OCI-LY3 (cell line): Measurements from ENCODE around the gene SCGB2A2.

ENCODE experiments used
- H2AFZ ChIP-seq: fragments of 200-600, 300-600 bp; shearing (Covaris generic); 2 replicates; pipeline ENCODE4 v1.6.0; 2014; ENCODE audit warnings: antibody characterized with exemption, low read depth, low read length
- H3K27ac ChIP-seq: fragments of 200-600, 300-600 bp; sonication (generic); 2 replicates; pipeline ENCODE4 v1.5.1; 2014; ENCODE audit warnings: mild to moderate bottlenecking, low read length, moderate library complexity, mixed read lengths
- H3K27me3 ChIP-seq: fragments of 200-600, 300-600 bp; sonication (generic); 2 replicates; pipeline ENCODE4 v1.6.1; 2014; ENCODE audit warnings: low read depth, low read length, mixed read lengths
- H3K36me3 ChIP-seq: fragments of 200-600, 300-600 bp; sonication (generic); replicated peaks from 2 replicates; pipeline ENCODE3; 2014; ENCODE audit warnings: low read depth, low read length, mixed read lengths
- H3K4me1 ChIP-seq: fragments of 300-600, 200-600 bp; sonication (generic); 2 replicates; pipeline ENCODE4 v1.6.1; 2014; ENCODE audit warnings: low read length, mixed read lengths
- H3K4me2 ChIP-seq: fragments of 200-600, 300-600 bp; sonication (generic); 2 replicates; pipeline ENCODE4 v1.6.1; 2014; ENCODE audit warnings: low read length, mixed read lengths
- H3K4me3 ChIP-seq: fragments of 300-600, 200-600 bp; sonication (generic); 2 replicates; pipeline ENCODE4 v1.5.1; 2014; ENCODE audit warnings: antibody characterized with exemption, mild to moderate bottlenecking, low read length, moderate library complexity
- H3K79me2 ChIP-seq: fragments of 300-600, 200-600 bp; shearing (Covaris generic); 2 replicates; pipeline ENCODE4 v1.6.1; 2014; ENCODE audit warnings: mild to moderate bottlenecking, low read length, mixed read lengths
- H3K9ac ChIP-seq: fragments of 300-600, 200-600 bp; shearing (Covaris generic); 2 replicates; pipeline ENCODE4 v1.6.0; 2014; ENCODE audit warnings: mild to moderate bottlenecking, low read length, moderate library complexity
- H3K9me3 ChIP-seq: fragments of 200-600, 300-600 bp; shearing (Covaris generic); 2 replicates; pipeline ENCODE4 v1.6.1; 2014; ENCODE audit warnings: low read length, mixed read lengths; ENCODE audit not compliant: insufficient read depth
- H4K20me1 ChIP-seq: fragments of 200-600, 300-600 bp; sonication (generic); 2 replicates; pipeline ENCODE4 v1.6.1; 2016; ENCODE audit warnings: low read length, mixed read lengths; ENCODE audit not compliant: insufficient read depth
- CTCF ChIP-seq: fragments of 200-600, 300-600 bp; sonication (generic); IDR thresholded peaks from 2 replicates; pipeline ENCODE4 v1.5.1; 2014; ENCODE audit warnings: antibody characterized with exemption, low read length, low read depth
- EZH2phosphoT487 ChIP-seq: fragments of 200-600 bp; shearing (Covaris generic); IDR thresholded peaks from 2 replicates; pipeline ENCODE4 v1.6.1; 2018; ENCODE audit warnings: antibody characterized with exemption, mixed run types, low read depth

Gene SCGB2A2

GRCh38 chr11:62307950-62308349 lies 38.0 kb downstream of the SCGB2A2 start:
- TF ChIP-seq CTCF: no peak
- TF ChIP-seq EZH2phosphoT487: no peak
- H4K20me1 ChIP-seq: no peaks in the 10 kb centered on the region
- H3K9me3 ChIP-seq: no peaks in the 10 kb centered on the region
- peaks cover 41% of the 10 kb centered on the region for H3K27me3 ChIP-seq
- H3K36me3 ChIP-seq: no peaks in the 10 kb centered on the region
- H3K4me3 ChIP-seq: no peak overlapping the region
- H3K9ac ChIP-seq: no peak overlapping the region
- no peak overlapping the region for H2AFZ ChIP-seq
- no peaks in the 10 kb centered on the region for H3K79me2 ChIP-seq
- H3K4me1 ChIP-seq: peaks cover 9% of the 10 kb centered on the region; the same call in 1 of the 2 replicates
- H3K27ac ChIP-seq: no peak overlapping the region
- no peak overlapping the region for H3K4me2 ChIP-seq

GRCh38 chr11:62309991-62310390 lies 40.0 kb downstream of the SCGB2A2 start:
- no peak overlapping the region for H3K9ac ChIP-seq
- H3K27me3 ChIP-seq: peaks cover 48% of the 10 kb centered on the region
- H3K9me3 ChIP-seq: no peaks in the 10 kb centered on the region
- H3K27ac ChIP-seq: no peak overlapping the region
- no peak overlapping the region for H3K4me2 ChIP-seq
- H3K4me1 ChIP-seq: peaks cover 9% of the 10 kb centered on the region; the same call in 1 of the 2 replicates
- no peaks in the 10 kb centered on the region for H3K79me2 ChIP-seq
- H3K36me3 ChIP-seq: no peaks in the 10 kb centered on the region
- H4K20me1 ChIP-seq: no peaks in the 10 kb centered on the region
- no peak overlapping the region for H3K4me3 ChIP-seq
- no peak overlapping the region for H2AFZ ChIP-seq
- no peak for TF ChIP-seq CTCF
- TF ChIP-seq EZH2phosphoT487: no peak

GRCh38 chr11:62315431-62315830 lies 45.5 kb downstream of the SCGB2A2 start:
- no peak overlapping the region for H3K4me3 ChIP-seq
- no peaks in the 10 kb centered on the region for H3K36me3 ChIP-seq
- no peak for TF ChIP-seq CTCF
- TF ChIP-seq EZH2phosphoT487: no peak
- no peak overlapping the region for H2AFZ ChIP-seq
- H3K4me1 ChIP-seq: peaks cover 8% of the 10 kb centered on the region; the same call in 1 of the 2 replicates
- no peaks in the 10 kb centered on the region for H3K79me2 ChIP-seq
- H3K27me3 ChIP-seq: peaks cover 44% of the 10 kb centered on the region
- no peak overlapping the region for H3K27ac ChIP-seq
- no peak overlapping the region for H3K4me2 ChIP-seq
- H3K9ac ChIP-seq: no peak overlapping the region
- H3K9me3 ChIP-seq: no peaks in the 10 kb centered on the region
- H4K20me1 ChIP-seq: no peaks in the 10 kb centered on the region

- H3K4me3 ChIP-seq: no peak overlapping the region
- no peak overlapping the region for H3K4me2 ChIP-seq
- H3K36me3 ChIP-seq: no peaks in the 10 kb centered on the region
- no peak for TF ChIP-seq CTCF
- no peak for TF ChIP-seq EZH2phosphoT487
- H4K20me1 ChIP-seq: no peaks in the 10 kb centered on the region
- no peaks in the 10 kb centered on the region for H3K9me3 ChIP-seq
- no peak overlapping the region for H3K27ac ChIP-seq
- peaks cover 19% of the 10 kb centered on the region for H3K4me1 ChIP-seq
- H3K27me3 ChIP-seq: peaks cover 6% of the 10 kb centered on the region; the same call in 1 of the 2 replicates
- H3K79me2 ChIP-seq: no peaks in the 10 kb centered on the region
- H2AFZ ChIP-seq: no peak overlapping the region
- no peak overlapping the region for H3K9ac ChIP-seq
These were observed 52.6 kb downstream of the SCGB2A2 start for GRCh38 chr11:62322524-62322923.
